GDM1 (cell line): ENCODE results near the gene PLXDC2.
"Not testable (repeated sequence)": the region's sequence is repeated elsewhere in the genome, so short reads cannot be mapped to it uniquely, and the experiment has no call there.

ENCODE experiments used
- DNase-seq: peaks from one replicate; lab custom pipeline; 2025; lab: John Stamatoyannopoulos, UW

PLXDC2 gene

DNA sequence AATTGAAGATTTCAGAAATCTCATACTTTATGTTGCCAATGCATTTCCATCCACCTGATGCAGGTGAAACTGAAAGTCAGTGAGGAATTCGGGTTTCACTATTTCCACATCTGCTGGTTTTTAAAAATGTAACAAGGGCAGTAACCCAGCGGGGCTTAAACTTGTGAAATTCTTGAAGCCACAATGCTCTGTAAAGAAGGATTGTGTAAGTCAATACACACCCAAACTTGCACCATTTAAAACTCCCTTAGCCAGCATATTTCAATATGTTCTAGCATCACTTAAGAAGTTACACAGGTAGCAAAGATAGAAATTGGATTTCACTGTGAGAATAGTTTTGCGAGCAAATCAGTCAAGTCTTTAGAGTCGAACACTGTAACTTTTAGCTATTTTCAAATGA lies 386.1 kb downstream of the PLXDC2 start:
- DNase-seq = no peak

DNA sequence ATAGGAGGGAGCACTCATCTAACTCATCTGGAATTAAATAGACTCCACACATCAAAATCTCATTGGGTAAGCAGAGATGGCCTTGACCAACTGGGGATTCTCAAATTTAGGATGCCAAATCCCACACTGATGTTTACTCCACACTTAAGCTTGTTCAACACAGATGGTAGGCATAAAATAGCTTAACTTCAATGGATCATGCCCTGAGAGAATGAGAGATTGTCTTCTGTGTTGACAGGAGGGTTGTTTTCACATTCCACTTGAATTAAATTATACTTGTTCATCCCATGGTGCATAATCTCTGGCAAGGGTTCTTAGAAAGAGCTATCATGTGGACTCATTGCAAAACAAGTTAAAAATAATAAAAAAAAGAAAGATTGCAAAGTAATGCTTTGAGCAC lies 391.4 kb downstream of the PLXDC2 start:
- no peak for DNase-seq

DNA sequence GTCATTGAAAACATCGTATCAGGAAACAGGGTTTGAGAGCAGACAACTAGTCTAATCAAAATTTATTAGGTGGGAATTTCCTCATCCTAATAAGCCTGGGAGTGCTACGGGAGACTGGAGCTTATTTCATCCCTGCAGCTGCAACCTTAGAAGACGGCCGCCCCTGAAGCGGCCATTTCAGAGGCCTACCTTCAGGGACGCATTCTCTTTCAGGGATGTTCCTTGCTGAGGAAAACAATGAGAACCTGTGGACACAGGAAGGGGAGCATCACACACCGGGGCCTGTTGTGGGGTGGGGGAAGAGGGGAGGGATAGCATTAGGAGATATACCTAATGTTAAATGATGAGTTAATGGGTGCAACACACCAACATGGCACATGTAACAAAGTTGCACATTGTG lies 392.9 kb downstream of the PLXDC2 start:
- DNase-seq = not testable (repeated sequence)

DNA sequence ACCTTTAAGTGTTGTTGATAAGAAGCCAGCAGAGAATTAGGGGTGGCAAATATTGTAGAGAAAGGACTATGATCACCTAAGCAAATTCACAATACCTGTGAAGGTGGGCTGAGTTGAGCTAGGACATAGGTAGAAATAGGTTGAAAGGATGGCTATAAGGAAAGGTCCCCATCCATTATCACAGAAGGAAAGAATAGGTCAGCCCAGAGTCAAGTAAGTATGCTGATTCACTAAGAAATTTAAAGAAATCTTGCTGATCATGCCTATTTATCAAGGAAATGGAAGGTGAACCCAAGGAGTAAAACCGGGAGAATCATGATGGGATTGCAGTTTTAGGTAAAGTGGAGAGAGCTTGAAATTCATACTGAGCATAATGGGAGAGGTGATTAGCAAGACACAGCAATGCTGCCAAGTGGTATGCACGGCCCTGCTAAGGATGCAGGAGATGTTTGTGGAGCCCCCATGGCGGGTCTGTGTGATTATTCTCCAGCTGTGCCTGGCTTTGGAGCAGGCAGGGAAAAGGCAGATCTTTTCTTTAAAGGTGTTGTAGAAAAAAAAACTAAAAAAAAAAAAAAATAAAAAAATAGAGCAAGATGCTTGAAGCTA lies 399.4 kb downstream of the PLXDC2 start:
- DNase-seq = no peak

DNA sequence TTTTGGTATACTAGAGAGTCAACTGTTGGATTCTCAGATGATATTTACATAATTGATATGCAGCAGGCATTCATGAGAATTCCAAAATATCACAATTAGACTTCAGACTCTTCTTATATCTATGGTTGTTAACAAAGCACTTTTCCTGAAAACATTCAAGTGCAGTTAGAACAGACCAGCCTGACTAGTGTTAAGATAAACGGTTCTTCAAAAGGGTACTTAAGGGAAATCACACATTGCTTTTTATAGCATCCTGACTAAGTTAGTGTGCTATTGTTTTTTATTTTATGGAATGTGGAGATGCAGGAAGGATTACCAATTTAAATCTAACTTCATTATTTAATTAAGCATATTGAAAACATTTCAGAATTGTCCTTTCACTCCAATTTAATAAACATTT lies 405.1 kb downstream of the PLXDC2 start:
- DNase-seq = no peak

DNA sequence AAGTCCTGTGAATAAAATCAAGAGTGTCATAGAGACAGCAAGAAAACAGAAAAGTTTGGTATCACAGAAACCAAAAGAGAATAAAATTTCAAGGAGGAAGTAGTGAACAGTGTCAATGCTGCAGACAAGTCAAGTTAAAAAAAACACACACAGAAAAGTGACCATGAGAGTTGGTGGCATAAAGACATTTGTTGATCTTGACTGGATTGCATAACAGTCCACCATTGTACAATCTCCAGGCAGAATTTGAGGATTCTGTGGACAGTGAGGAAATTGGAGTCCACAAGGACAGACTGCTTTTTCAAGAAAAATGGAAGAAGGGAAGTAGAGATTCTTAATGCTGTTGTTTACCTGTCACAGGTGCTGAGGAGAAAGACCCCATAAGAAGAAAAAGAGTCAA lies 412.5 kb downstream of the PLXDC2 start:
- no peak for DNase-seq

DNA sequence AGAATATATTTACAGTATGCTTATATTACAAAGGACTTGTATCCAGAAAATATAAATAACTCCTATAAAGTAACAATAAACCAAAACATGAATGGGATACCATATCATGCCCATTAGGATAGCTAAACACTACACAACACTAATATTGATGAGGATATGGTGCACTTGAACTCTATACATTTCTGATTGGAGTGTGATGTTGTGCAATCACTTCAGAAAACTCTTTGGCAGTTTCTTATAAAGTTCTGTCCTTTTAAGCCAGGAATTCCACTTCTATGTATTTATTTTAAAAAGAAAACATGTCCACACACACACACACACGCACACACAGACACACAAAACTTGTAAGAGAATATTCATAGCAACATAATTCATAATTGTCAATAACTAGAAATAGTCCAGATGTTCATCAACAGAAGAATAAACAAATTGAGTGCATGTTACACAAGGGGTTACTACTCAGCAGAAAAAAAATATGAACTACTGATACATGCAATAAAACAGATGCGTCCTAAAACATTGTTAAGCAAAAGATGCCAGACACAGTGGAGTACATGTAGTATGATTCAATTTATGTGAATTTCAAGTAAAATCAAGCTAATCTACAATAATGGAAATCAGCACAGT lies 416.0 kb downstream of the PLXDC2 start:
- no peak for DNase-seq

DNA sequence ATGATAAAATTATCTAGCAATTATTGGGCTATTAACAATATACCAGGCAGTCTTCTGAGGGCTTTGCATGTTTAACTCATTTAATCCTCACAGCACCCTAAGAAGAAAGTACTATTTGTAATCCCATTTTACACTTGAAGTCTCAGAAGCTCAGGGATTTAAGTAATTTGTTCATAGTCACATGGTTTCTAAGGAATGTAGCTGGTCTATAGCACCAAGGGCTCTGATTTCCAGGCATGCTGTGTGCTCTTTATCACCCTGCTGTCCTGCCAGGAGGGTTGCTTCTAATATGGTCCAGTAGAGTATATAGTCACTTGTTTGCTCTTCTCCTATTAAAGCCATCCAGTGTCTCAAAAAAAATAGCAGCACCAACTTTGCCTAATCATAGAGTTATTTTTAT lies 417.2 kb downstream of the PLXDC2 start:
- DNase-seq = no peak

DNA sequence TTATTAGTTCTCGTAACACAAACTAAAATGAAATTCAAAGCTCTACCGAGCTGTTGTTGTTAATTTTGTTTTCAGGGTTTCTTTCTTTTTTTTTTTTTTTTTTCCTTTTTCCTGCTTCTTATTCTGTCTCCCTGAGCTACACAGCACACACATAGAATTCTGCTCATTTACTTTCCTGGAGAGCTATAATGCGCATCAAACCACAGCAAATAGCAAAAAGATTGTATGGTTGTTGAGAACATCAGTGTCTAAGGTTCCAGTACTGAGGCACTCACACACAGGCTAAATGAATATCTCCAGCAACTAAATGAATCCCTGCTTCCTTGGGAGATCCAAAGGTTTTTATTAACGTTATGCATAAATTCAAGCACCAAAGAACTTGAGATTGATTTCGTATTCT lies 418.3 kb downstream of the PLXDC2 start:
- no peak for DNase-seq

DNA sequence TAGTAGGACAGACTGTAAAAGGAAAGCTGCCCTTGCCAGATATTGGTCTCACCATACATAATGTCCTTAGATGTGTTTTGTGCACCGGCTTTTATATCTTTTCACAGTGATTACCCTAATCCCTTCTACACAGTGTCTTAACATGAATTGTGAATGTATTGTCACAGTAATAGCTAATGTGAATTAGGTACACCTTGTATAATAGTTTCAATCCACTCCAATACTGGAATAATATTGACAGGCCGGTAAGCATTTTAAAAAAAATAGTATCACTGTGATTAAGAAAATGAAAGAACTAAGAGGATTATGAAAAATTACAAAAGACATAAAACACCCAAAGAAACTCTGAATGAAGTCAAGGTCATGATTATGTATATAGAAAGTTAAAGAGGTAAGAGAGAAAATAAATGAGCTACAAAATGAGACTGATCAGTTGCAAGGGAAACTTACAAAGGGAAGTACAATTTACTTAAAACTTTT lies 420.9 kb downstream of the PLXDC2 start:
- no peak for DNase-seq

DNA sequence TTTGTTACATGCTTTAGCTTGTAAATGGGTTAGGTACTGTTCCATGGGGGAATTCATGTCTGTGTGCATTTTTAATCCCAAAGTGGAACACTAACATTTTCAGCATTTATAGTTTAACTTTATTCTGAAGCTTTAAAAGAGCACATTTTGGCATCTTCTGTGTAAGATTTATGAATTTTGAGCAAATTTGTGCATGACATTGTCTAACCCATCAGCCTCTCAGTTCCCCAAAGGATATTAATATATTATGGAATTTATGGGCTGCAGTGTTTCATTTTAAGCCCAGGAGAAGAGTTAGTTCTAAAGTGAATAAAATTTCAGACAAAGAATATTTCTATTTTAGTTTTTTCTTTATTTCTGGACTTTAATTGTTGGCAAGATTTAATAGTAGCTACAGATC lies 421.4 kb downstream of the PLXDC2 start:
- no peak for DNase-seq

DNA sequence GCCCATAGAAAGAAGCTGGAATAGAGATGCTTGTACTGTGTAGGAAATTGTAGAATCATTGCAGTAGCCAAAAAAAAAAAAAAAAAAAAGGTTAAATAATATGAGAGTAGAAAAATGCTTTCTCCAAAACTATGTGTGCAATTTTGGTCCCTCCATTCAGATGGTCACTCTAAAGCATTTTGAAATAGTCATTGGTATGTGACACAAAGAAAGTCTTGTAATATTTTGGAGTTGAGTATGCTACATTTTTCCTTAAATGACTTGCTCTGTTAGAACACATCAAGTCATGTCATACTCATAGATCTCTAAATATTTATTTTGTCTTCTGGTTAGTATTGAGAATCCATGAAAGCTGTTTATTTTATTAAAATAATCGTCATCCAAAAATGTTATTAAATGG lies 424.4 kb downstream of the PLXDC2 start:
- DNase-seq = no peak

DNA sequence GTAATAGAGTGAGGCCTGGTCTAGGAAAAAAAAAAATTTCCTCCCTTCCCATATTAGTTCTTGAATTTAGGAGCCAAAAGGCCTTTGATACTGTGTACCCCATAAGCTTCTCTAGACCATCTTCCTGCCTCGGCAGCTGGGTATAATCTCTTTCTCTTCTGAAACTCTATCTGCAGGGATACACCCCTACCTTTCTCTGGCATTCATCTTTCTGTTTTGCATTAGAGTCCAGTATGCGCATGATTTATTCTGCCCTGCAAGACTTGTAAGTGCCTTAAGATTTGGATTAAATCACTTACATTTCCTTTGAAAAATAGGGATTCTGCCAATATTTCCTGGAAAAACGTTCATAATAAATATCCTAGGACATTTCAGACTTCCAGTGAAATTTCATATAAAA lies 431.2 kb downstream of the PLXDC2 start:
- DNase-seq = no peak

DNA sequence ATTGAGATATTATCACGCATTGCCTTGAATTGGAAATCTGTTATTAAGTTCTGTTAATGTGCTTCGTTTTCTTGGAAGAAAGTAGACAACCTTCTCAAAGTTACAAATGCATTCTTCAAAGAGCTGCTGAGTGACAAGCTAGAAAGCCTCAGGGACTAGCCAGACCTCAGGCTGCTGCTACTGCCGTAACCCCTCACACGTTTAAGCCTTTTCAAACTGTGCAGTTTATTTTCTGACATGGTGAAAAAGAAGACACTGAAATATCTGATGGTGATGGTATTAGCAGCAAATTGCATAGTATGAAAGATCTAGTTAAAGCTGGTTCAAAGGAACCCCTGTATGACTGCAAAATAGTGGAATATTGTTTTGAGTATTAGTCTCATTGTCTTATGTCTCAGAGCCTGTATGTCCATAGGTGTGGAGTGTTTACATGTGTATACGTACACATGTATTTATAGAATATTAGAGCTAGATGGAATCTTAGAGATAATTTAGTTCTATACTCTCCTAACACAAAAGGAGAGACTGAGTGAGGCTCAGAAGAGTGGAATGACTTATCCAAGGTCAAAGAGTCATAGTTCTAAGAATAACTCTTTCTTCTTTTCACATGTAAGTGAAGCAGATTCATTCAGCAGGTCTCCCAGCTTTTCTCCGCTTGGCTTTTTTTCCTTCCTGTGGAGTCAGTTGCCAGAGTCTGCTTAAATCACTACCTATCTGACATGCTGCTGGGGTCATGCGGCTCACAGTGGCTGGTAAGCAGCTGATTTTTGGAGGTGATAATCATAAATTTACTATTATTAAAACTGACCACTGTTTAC lies 431.9 kb downstream of the PLXDC2 start:
- no peak for DNase-seq

DNA sequence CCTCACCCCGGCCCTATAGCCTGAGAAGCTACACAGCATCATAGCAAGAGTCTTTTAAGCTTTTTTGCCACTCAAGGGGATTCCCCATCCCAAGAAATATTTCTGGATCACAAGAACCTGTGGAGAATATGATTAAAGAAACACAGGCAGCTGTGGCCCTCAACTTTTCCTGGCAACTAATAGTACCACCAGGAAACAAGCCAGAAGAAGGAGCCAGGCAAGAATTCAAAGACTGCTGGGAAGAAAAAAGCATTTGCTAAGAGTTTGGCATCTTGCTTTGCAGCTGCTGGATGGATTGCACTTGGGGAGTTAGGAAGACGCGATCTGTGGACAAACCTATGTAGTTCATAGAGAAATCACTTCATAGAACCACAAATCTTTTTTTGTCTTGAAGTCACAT lies 437.8 kb downstream of the PLXDC2 start:
- no peak for DNase-seq

DNA sequence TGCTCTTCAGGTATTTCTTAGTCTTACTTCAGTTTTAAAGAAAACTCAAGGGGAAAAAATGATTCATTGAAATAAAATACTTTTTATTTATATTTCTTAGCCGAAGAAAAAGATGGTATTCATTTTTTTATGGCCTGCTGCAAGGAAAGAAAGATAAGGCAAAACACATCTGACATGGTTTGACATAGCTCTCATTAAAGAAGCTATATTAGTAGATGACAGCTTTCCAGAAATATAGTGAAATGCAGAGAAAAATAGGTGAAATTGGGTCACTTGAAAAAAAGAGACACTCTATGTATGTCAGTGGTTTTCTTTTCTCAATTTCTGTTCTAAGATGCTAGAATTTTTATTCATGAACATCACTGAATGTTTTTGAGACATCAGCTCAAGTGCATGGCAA lies 438.3 kb downstream of the PLXDC2 start:
- DNase-seq = no peak

DNA sequence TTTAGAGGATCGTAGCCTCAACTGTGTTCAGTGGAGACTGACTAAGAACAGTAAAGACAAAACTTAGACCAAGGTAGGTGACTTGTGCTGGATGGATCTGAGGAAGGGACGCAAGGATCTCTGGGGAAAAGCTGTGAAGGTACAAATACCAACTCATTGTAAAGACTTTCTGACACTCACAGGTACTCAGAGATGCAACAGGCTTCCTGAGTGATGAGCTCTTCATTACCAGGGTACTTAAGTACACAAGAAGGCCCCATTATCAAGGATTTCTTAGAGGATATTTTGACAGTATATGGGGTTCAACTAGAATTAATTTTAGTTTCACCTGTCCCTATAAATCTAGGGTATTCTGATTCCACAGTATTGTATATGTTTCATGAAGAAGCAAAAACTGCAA lies 440.7 kb downstream of the PLXDC2 start:
- no peak for DNase-seq

DNA sequence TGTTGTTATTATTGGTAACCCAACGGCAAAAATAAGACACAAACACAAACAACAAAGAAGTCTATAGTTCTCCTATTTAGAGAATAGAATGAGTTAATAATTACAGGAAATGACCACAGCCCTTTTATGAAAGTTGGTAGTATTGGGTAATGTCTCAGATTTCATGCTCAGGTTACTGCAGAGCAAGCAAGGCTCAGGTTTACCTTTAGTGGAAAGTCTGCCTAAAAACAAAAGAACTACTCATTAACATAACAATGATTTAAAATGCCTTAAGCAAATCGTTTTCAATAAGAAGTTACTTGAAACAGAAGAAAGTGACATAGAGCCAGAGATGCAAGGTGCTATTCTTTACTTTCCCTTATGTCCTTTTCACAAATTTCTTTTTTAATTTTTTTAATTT lies 441.2 kb downstream of the PLXDC2 start:
- no peak for DNase-seq

DNA sequence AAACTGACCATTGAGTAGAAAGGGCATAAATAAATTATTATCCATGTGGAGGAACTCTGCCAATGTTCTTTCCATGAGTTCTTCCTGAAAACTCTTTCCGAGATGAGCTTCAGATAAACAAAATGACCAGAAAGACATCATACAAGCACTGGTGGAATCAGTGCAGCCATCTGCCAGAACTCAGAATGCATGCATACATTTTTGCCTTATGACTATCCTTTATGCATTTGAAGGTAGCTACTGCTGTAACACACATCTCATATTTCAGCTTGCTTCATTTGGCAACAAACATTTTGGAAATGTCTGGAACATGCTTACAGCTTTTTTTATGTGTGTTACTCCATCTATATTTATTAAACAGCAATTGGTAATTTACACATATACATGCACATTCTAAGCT lies 448.9 kb downstream of the PLXDC2 start:
- DNase-seq = no peak

DNA sequence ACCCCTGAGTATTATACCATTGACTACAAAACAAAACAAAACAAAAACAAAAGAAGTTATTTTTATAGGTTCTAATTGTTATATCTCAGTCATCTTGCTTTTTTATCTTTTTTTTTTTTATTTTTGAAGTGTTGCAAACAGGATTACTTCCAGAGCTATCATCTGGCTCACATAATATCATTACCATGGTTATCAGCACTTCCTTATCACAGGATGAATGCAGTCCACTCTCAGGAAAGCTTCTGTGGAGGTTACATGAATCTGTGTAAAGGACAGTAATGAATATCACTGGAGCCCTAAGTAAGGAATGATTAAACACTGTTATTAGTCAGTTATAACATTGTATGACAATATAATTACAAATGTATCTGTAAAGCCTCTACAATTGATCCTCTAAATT lies 451.5 kb downstream of the PLXDC2 start:
- no peak for DNase-seq

DNA sequence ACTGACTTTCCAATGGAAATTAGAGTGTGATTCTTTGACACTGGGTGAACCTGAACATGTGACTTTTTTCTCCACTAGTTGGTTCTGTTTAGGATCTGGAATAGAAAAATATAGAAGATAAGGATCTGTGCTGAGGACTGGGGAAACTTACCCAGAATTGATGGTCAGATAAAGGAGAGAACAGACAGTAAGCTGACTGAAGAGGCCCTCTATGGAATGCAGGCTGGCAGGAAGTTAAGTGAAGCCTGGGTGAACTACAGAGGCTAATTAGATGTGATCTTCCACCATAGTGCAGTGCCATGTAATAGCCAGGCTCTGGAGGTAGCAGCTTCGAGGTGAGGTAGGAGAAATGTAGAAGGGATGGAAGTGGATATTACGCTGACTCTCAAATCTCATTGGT lies 455.3 kb downstream of the PLXDC2 start:
- DNase-seq = no peak

DNA sequence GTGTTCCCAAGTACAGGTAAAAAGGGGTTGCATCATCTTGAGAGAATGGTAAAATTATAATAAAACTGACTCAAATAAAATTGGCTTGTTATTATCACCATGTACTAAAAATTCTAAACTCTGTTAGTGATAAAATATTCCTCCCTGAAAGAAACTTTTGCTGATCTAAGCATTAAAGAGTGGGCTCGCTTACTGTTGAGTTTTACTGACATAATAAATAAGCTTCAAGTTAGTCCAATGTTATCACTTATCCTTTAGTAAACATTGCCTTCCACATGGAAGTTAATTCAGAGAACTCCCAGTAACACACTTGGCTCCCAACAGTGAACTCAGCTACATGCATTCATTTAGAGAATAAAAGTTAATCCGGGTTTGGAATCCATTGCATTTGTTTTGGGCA lies 456.4 kb downstream of the PLXDC2 start:
- no peak for DNase-seq

DNA sequence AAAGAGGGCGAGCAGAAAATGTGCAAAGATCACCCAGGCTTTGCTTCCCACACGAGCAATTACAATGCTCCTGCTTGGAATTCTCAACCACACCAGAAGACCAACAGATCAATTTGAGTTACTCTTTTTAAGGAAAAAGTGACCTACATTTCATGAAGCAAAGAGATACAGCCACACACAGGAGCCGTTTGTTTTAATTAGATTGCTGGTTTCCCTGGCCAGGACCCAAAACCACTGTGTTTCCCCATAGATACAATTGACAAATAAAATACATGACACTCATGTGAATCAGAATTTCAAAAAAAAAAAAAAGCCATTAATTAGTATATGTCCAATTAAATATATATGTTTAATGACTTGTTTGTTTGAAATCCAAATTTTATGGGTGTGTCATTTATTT lies 458.3 kb downstream of the PLXDC2 start:
- DNase-seq = no peak
